GM23338 (cell line): ENCODE measurements around the gene ABCF2. TPM values are rescaled to one million over a fixed set of nuclear protein-coding genes. Genes with fewer than 3 reads are reported as not detected.

Experiments used
- ATAC-seq: fragments of 200-7000 bp; cut with Tn5 transposase; 3 replicates; pipeline ENCODE4 v1.9.1; 2020
- DNase-seq: peaks from one replicate; pipeline ENCODE4 v3.0.0-alpha.2; 2015; ENCODE audit warnings: low spot score
- H2AFZ ChIP-seq: fragments of 200-600 bp; sonication (generic); 2 replicates; pipeline ENCODE4 v1.8.0; 2016; ENCODE audit warnings: antibody characterized with exemption, mild to moderate bottlenecking, moderate library complexity
- H3F3A ChIP-seq: fragments of 200-600 bp; sonication (generic); replicated peaks from 2 replicates; pipeline ENCODE4 v1.8.0; 2017; ENCODE audit warnings: antibody characterized with exemption, mixed run types, low read depth
- H3K27ac ChIP-seq: fragments of 200-600 bp; sonication (generic); 2 replicates; pipeline ENCODE4 v1.6.1; 2016; ENCODE audit warnings: low read depth
- H3K27me3 ChIP-seq: fragments of 200-600 bp; sonication (generic); 2 replicates; pipeline ENCODE4 v1.8.0; 2016; ENCODE audit warnings: mild to moderate bottlenecking, mixed run types, moderate library complexity; ENCODE audit not compliant: insufficient read depth
- H3K36me3 ChIP-seq: fragments of 200-600 bp; sonication (generic); 2 replicates; pipeline ENCODE4 v1.8.0; 2016; ENCODE audit warnings: mild to moderate bottlenecking; ENCODE audit not compliant: insufficient read depth
- H3K4me1 ChIP-seq: fragments of 200-600 bp; sonication (generic); 2 replicates; pipeline ENCODE4 v1.8.0; 2016; ENCODE audit warnings: mild to moderate bottlenecking, moderate library complexity; ENCODE audit not compliant: insufficient read depth
- H3K4me2 ChIP-seq: fragments of 200-600 bp; sonication (generic); 2 replicates; pipeline ENCODE4 v1.7.1; 2017; ENCODE audit warnings: mixed run types
- H3K4me3 ChIP-seq: fragments of 200-600 bp; sonication (generic); 2 replicates; pipeline ENCODE4 v1.6.1; 2016; ENCODE audit warnings: mixed run types
- H3K79me2 ChIP-seq: fragments of 200-600 bp; sonication (generic); replicated peaks from 2 replicates; pipeline ENCODE4 v1.8.0; 2017; ENCODE audit warnings: mild to moderate bottlenecking; ENCODE audit not compliant: insufficient read depth
- H3K9me2 ChIP-seq: fragments of 200-600 bp; sonication (generic); 2 replicates; pipeline ENCODE4 v1.8.0; 2017; ENCODE audit not compliant: insufficient read depth
- H4K20me1 ChIP-seq: fragments of 200-600 bp; sonication (generic); replicated peaks from 2 replicates; pipeline ENCODE4 v1.8.0; 2017; ENCODE audit warnings: mild to moderate bottlenecking; ENCODE audit not compliant: insufficient read depth
- H3K27ac Mint-ChIP-seq: 2 replicates; pipeline ENCODE4 v1.8.0; 2020; ENCODE audit warnings: inconsistent platforms, mild to moderate bottlenecking, moderate library complexity, mixed read lengths
- H3K27me3 Mint-ChIP-seq: 3 replicates; pipeline ENCODE4 v1.8.0; 2022; ENCODE audit warnings: low read depth, mild to moderate bottlenecking, moderate library complexity, mixed read lengths, inconsistent platforms; ENCODE audit not compliant: insufficient read depth, poor library complexity
- H3K36me3 Mint-ChIP-seq: 3 replicates; pipeline ENCODE4 v1.8.0; 2021; ENCODE audit warnings: low read depth, mild to moderate bottlenecking, inconsistent platforms, moderate library complexity, mixed read lengths
- H3K4me1 Mint-ChIP-seq: 3 replicates; pipeline ENCODE4 v1.8.0; 2020; ENCODE audit warnings: mild to moderate bottlenecking, inconsistent platforms, mixed read lengths
- H3K4me3 Mint-ChIP-seq: 3 replicates; pipeline ENCODE4 v1.8.0; 2021; ENCODE audit warnings: moderate library complexity, mild to moderate bottlenecking, inconsistent platforms, mixed read lengths
- H3K9me3 Mint-ChIP-seq: 3 replicates; pipeline ENCODE4 v1.8.0; 2020; ENCODE audit warnings: moderate library complexity, mild to moderate bottlenecking, inconsistent platforms, mixed read lengths
- EZH2 ChIP-seq: fragments of 200-600 bp; sonication (generic); IDR thresholded peaks from one replicate; pipeline ENCODE4 v1.8.0; 2017; ENCODE audit warnings: antibody characterized with exemption, mild to moderate bottlenecking, low read depth; ENCODE audit not compliant: unreplicated experiment
- EZH2phosphoT487 ChIP-seq: fragments of 200-600 bp; sonication (generic); IDR thresholded peaks from one replicate; pipeline ENCODE4 v1.8.1; 2018; ENCODE audit warnings: antibody characterized with exemption; ENCODE audit not compliant: unreplicated experiment
- JUNB ChIP-seq: IDR thresholded peaks from one replicate; pipeline ENCODE4 v1.6.1; 2016; ENCODE audit warnings: antibody characterized with exemption; ENCODE audit not compliant: unreplicated experiment
- NANOG ChIP-seq: IDR thresholded peaks from 2 replicates; pipeline ENCODE4 v1.6.1; 2016; ENCODE audit warnings: antibody characterized with exemption, borderline replicate concordance
- POLR2AphosphoS5 ChIP-seq: IDR thresholded peaks from 2 replicates; pipeline ENCODE4 v1.6.1; 2016; ENCODE audit warnings: antibody characterized with exemption, low read depth
- STAT1 ChIP-seq: IDR thresholded peaks from one replicate; pipeline ENCODE4 v1.6.1; 2016; ENCODE audit warnings: antibody characterized with exemption; ENCODE audit not compliant: unreplicated experiment
- ZNF114 ChIP-seq: fragments of 250-450 bp; sonication (Bioruptor Pico); IDR thresholded peaks from 2 replicates; pipeline ENCODE4 v1.5.0; 2020; ENCODE audit warnings: mild to moderate bottlenecking, moderate library complexity
- polyA plus RNA-seq: library from polyadenylated mRNA; unstranded; fragments of >200 nt; fragmentation: Nextera tagmentation; extraction: Ambion mirVana; gene quantifications from 2 replicates; pipeline ENCODE4 v1.2.1, GENCODE V29; 2016
- total RNA-seq: library from RNA; depleted of rRNA; stranded (reverse); fragments of >200 nt; shearing (Covaris generic); gene quantifications from 2 replicates; pipeline ENCODE4 v1.2.3, GENCODE V29; 2014
- TF ChIP-seq, protein P1 (sequence below): fragments of 250-450 bp; sonication (Bioruptor Pico); IDR thresholded peaks from 2 replicates; pipeline ENCODE4 v1.5.0; 2020; ENCODE audit warnings: mild to moderate bottlenecking, moderate library complexity
- TF ChIP-seq, protein P2 (sequence below): IDR thresholded peaks from one replicate; pipeline ENCODE4 v1.6.1; 2018; ENCODE audit warnings: antibody characterized with exemption; ENCODE audit not compliant: unreplicated experiment
- TF ChIP-seq, protein P3 (sequence below): IDR thresholded peaks from 2 replicates; pipeline ENCODE4 v1.6.1; 2016; ENCODE audit warnings: antibody characterized with exemption

Gene ABCF2
- total and polyA plus RNA-seq, 2 experiments from 2014 or later = 18.7 to 58.7 TPM

DNA sequence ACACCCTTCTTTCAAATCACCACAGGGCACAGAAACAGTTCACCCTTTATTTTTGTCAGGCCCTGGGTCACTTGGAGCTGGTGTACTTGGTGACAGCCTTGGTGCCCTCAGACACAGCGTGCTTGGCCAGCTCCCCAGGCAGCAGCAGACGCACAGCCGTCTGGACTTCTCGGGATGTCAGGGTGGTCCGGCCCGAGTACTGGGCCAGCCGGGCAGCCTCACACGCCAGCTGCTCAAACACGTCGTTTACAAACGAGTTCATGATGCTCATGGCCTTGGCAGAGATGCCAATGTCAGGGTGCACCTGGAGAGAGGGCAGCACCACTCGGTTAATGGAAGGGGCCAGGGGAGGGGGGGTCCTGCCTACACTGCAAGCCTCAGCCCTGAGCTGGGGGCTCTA lies 19.2 kb downstream of the ABCF2 start (continued):
- TF ChIP-seq, protein P1, sequence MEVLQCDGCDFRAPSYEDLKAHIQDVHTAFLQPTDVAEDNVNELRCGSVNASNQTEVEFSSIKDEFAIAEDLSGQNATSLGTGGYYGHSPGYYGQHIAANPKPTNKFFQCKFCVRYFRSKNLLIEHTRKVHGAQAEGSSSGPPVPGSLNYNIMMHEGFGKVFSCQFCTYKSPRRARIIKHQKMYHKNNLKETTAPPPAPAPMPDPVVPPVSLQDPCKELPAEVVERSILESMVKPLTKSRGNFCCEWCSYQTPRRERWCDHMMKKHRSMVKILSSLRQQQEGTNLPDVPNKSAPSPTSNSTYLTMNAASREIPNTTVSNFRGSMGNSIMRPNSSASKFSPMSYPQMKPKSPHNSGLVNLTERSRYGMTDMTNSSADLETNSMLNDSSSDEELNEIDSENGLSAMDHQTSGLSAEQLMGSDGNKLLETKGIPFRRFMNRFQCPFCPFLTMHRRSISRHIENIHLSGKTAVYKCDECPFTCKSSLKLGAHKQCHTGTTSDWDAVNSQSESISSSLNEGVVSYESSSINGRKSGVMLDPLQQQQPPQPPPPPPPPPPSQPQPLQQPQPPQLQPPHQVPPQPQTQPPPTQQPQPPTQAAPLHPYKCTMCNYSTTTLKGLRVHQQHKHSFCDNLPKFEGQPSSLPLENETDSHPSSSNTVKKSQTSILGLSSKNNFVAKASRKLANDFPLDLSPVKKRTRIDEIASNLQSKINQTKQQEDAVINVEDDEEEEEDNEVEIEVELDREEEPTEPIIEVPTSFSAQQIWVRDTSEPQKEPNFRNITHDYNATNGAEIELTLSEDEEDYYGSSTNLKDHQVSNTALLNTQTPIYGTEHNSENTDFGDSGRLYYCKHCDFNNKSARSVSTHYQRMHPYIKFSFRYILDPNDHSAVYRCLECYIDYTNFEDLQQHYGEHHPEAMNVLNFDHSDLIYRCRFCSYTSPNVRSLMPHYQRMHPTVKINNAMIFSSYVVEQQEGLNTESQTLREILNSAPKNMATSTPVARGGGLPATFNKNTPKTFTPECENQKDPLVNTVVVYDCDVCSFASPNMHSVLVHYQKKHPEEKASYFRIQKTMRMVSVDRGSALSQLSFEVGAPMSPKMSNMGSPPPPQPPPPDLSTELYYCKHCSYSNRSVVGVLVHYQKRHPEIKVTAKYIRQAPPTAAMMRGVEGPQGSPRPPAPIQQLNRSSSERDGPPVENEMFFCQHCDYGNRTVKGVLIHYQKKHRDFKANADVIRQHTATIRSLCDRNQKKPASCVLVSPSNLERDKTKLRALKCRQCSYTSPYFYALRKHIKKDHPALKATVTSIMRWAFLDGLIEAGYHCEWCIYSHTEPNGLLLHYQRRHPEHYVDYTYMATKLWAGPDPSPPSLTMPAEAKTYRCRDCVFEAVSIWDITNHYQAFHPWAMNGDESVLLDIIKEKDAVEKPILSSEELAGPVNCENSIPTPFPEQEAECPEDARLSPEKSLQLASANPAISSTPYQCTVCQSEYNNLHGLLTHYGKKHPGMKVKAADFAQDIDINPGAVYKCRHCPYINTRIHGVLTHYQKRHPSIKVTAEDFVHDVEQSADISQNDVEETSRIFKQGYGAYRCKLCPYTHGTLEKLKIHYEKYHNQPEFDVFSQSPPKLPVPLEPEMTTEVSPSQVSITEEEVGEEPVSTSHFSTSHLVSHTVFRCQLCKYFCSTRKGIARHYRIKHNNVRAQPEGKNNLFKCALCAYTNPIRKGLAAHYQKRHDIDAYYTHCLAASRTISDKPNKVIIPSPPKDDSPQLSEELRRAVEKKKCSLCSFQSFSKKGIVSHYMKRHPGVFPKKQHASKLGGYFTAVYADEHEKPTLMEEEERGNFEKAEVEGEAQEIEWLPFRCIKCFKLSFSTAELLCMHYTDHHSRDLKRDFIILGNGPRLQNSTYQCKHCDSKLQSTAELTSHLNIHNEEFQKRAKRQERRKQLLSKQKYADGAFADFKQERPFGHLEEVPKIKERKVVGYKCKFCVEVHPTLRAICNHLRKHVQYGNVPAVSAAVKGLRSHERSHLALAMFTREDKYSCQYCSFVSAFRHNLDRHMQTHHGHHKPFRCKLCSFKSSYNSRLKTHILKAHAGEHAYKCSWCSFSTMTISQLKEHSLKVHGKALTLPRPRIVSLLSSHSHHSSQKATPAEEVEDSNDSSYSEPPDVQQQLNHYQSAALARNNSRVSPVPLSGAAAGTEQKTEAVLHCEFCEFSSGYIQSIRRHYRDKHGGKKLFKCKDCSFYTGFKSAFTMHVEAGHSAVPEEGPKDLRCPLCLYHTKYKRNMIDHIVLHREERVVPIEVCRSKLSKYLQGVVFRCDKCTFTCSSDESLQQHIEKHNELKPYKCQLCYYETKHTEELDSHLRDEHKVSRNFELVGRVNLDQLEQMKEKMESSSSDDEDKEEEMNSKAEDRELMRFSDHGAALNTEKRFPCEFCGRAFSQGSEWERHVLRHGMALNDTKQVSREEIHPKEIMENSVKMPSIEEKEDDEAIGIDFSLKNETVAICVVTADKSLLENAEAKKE (CRISPR knock-in tag) = no peak
- TF ChIP-seq, protein P2, sequence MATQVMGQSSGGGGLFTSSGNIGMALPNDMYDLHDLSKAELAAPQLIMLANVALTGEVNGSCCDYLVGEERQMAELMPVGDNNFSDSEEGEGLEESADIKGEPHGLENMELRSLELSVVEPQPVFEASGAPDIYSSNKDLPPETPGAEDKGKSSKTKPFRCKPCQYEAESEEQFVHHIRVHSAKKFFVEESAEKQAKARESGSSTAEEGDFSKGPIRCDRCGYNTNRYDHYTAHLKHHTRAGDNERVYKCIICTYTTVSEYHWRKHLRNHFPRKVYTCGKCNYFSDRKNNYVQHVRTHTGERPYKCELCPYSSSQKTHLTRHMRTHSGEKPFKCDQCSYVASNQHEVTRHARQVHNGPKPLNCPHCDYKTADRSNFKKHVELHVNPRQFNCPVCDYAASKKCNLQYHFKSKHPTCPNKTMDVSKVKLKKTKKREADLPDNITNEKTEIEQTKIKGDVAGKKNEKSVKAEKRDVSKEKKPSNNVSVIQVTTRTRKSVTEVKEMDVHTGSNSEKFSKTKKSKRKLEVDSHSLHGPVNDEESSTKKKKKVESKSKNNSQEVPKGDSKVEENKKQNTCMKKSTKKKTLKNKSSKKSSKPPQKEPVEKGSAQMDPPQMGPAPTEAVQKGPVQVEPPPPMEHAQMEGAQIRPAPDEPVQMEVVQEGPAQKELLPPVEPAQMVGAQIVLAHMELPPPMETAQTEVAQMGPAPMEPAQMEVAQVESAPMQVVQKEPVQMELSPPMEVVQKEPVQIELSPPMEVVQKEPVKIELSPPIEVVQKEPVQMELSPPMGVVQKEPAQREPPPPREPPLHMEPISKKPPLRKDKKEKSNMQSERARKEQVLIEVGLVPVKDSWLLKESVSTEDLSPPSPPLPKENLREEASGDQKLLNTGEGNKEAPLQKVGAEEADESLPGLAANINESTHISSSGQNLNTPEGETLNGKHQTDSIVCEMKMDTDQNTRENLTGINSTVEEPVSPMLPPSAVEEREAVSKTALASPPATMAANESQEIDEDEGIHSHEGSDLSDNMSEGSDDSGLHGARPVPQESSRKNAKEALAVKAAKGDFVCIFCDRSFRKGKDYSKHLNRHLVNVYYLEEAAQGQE = no peak

DNA sequence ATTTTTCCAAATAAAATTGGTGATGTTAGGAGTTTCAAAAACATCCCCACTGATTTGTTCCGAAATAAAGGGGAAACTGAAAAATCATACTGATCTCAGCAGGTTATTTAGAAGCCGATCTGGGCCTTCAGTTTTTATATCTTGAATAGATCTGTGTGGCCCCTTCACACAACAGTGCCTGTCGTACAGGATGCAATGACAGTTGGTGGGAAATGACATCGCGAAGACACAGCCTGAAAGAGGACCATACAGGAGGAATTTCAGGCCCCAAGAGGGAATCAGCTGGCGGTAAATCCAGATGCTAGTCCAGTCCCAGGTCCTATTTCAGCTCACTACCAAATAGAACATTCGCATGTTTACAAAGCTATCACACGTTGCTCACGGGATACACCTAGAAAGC lies 19.7 kb downstream of the ABCF2 start:
- Histone ChIP-seq H3K79me2 (no peaks in the 10 kb centered on the region), H3K4me1 (peaks cover 7% of the 10 kb centered on the region), H2AFZ (no peak overlapping the region), H3K4me3 (no peak overlapping the region), H3K27ac (no peak overlapping the region), H3K27me3 (no peaks in the 10 kb centered on the region), H3K36me3 (0 out of 2 replicates have a peak, but pooled peaks cover 4% of the 10 kb centered on the region), H3F3A (no peaks in the 10 kb centered on the region), H3K4me2 (no peak overlapping the region), H3K9me2 (no peaks in the 10 kb centered on the region), H4K20me1 (no peaks in the 10 kb centered on the region; the same call in 1 of the 2 replicates)
- no peak for DNase-seq
- TF ChIP-seq ZNF114 (CRISPR knock-in tag) = no peak
- TF ChIP-seq POLR2AphosphoS5 = no peak
- TF ChIP-seq EZH2phosphoT487 = no peak
- TF ChIP-seq, protein P2 = no peak
- no peak for TF ChIP-seq STAT1
- no peak for TF ChIP-seq NANOG
- TF ChIP-seq JUNB = no peak
- TF ChIP-seq, protein P3, sequence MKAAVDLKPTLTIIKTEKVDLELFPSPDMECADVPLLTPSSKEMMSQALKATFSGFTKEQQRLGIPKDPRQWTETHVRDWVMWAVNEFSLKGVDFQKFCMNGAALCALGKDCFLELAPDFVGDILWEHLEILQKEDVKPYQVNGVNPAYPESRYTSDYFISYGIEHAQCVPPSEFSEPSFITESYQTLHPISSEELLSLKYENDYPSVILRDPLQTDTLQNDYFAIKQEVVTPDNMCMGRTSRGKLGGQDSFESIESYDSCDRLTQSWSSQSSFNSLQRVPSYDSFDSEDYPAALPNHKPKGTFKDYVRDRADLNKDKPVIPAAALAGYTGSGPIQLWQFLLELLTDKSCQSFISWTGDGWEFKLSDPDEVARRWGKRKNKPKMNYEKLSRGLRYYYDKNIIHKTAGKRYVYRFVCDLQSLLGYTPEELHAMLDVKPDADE = no peak
- TF ChIP-seq EZH2 = no peak
- Mint-ChIP-seq H3K4me3 (no peak overlapping the region), H3K4me1 (peaks cover 15% of the 10 kb centered on the region), H3K36me3 (peaks cover 4% of the 10 kb centered on the region; the same call in 2 of the 3 replicates), H3K27me3 (peaks cover 19% of the 10 kb centered on the region), H3K9me3 (no peaks in the 10 kb centered on the region), H3K27ac (no peak overlapping the region)
- no peak for ATAC-seq
